HG02981 (cell line): Measurements from ENCODE around the gene NRG3.

Experiments
- ATAC-seq: cut with Tn5 transposase; IDR thresholded peaks from one replicate; pipeline ENCODE4 v1.9.1; 2021; ENCODE audit warnings: mild to moderate bottlenecking, moderate library complexity; ENCODE audit not compliant: unreplicated experiment

Gene NRG3

GRCh38 chr10:82880776-82881290 is 1005.8 kb downstream of the NRG3 start:
- ATAC-seq, result no peak

GRCh38 chr10:82882722-82883121 is 1007.7 kb downstream of the NRG3 start:
- no peak for ATAC-seq

GRCh38 chr10:82883603-82884002 is 1008.6 kb downstream of the NRG3 start:
- ATAC-seq, result no peak

GRCh38 chr10:82887488-82887887 is 1012.5 kb downstream of the NRG3 start:
- ATAC-seq, result no peak

- ATAC-seq, result no peak
These were observed 1013.9 kb downstream of the NRG3 start for GRCh38 chr10:82888809-82889455.

GRCh38 chr10:82889728-82890127 is 1014.7 kb downstream of the NRG3 start:
- no peak for ATAC-seq

GRCh38 chr10:82890573-82890972 is 1015.6 kb downstream of the NRG3 start:
- no peak for ATAC-seq

GRCh38 chr10:82908096-82908495 is 1033.1 kb downstream of the NRG3 start:
- ATAC-seq, result no peak

- no peak for ATAC-seq
These were observed 1033.8 kb downstream of the NRG3 start for GRCh38 chr10:82908751-82909150.

- ATAC-seq, result no peak
These were observed 1035.3 kb downstream of the NRG3 start for GRCh38 chr10:82910301-82910700.

GRCh38 chr10:82914655-82915136 is 1039.7 kb downstream of the NRG3 start:
- peak; percentile 78 for ATAC-seq

- no peak for ATAC-seq
These were observed 1041.9 kb downstream of the NRG3 start for GRCh38 chr10:82916941-82917340.

GRCh38 chr10:82918022-82918421 is 1043.0 kb downstream of the NRG3 start:
- ATAC-seq, result no peak

GRCh38 chr10:82922046-82922445 is 1047.1 kb downstream of the NRG3 start:
- no peak for ATAC-seq

- no peak for ATAC-seq
These were observed 1047.8 kb downstream of the NRG3 start for GRCh38 chr10:82922755-82923154.

- no peak for ATAC-seq
These were observed 1049.7 kb downstream of the NRG3 start for GRCh38 chr10:82924711-82925110.

GRCh38 chr10:82925547-82925946 is 1050.6 kb downstream of the NRG3 start:
- peak; percentile 77 for ATAC-seq

GRCh38 chr10:82932451-82932850 is 1057.5 kb downstream of the NRG3 start:
- no peak for ATAC-seq

- no peak for ATAC-seq
These were observed 1059.4 kb downstream of the NRG3 start for GRCh38 chr10:82934429-82934828.

- no peak for ATAC-seq
These were observed 1060.0 kb downstream of the NRG3 start for GRCh38 chr10:82934947-82935346.

GRCh38 chr10:82938331-82938730 is 1063.3 kb downstream of the NRG3 start:
- ATAC-seq, result no peak

- no peak for ATAC-seq
These were observed 1067.5 kb downstream of the NRG3 start for GRCh38 chr10:82942286-82943099.
